Karpas-422 (cell line): ENCODE results near the gene GRB10. TPM values are rescaled to one million over a fixed set of nuclear protein-coding genes. Genes with fewer than 3 reads are reported as not detected.

ENCODE experiments used
- DNase-seq: peaks from one replicate; pipeline ENCODE4 v3.0.0-alpha.2; 2015
- H2AFZ ChIP-seq: fragments of 200-600 bp; sonication (generic); 2 replicates; pipeline ENCODE4 v1.6.1; 2014; ENCODE audit warnings: antibody characterized with exemption, low read length, mixed read lengths
- H3K27ac ChIP-seq: fragments of 200-600 bp; sonication (generic); 2 replicates; pipeline ENCODE4 v1.5.1; 2014; ENCODE audit warnings: mild to moderate bottlenecking, low read length, moderate library complexity
- H3K27me3 ChIP-seq: fragments of 200-600 bp; sonication (generic); 2 replicates; pipeline ENCODE4 v1.6.1; 2014; ENCODE audit warnings: low read length, mixed read lengths
- H3K36me3 ChIP-seq: fragments of 200-600 bp; sonication (generic); 2 replicates; pipeline ENCODE4 v1.6.1; 2014; ENCODE audit warnings: low read length, mixed read lengths; ENCODE audit not compliant: insufficient read depth
- H3K4me1 ChIP-seq: fragments of 200-600 bp; sonication (generic); 2 replicates; pipeline ENCODE4 v1.6.1; 2014; ENCODE audit warnings: mild to moderate bottlenecking, low read length, mixed read lengths
- H3K4me2 ChIP-seq: fragments of 200-600 bp; sonication (generic); 2 replicates; pipeline ENCODE4 v1.6.1; 2014; ENCODE audit warnings: low read length, low read depth, mild to moderate bottlenecking; ENCODE audit not compliant: poor library complexity, severe bottlenecking
- H3K4me3 ChIP-seq: fragments of 200-600 bp; sonication (generic); 2 replicates; pipeline ENCODE4 v1.5.1; 2014; ENCODE audit warnings: mild to moderate bottlenecking, antibody characterized with exemption, low read length, mixed read lengths
- H3K79me2 ChIP-seq: fragments of 200-600 bp; sonication (generic); 2 replicates; pipeline ENCODE4 v1.6.1; 2014; ENCODE audit warnings: mild to moderate bottlenecking, low read length, mixed read lengths
- H3K9ac ChIP-seq: fragments of 200-600 bp; sonication (generic); 2 replicates; pipeline ENCODE4 v1.6.0; 2014; ENCODE audit warnings: low read length
- H3K9me2 ChIP-seq: fragments of 200-600 bp; sonication (generic), shearing (Covaris generic); replicated peaks from 2 replicates; pipeline ENCODE4 v1.6.0; 2014; ENCODE audit warnings: mild to moderate bottlenecking, low read length, moderate library complexity; ENCODE audit not compliant: insufficient read depth
- H3K9me3 ChIP-seq: fragments of 300-700, 200-600 bp; sonication (generic); 2 replicates; pipeline ENCODE4 v1.6.1; 2014; ENCODE audit warnings: low read length, mixed read lengths
- H4K20me1 ChIP-seq: fragments of 200-600 bp; sonication (generic); 2 replicates; pipeline ENCODE4 v1.6.1; 2014; ENCODE audit warnings: mild to moderate bottlenecking, antibody characterized with exemption, low read length, low read depth; ENCODE audit not compliant: insufficient read depth
- total RNA-seq: library from RNA; depleted of rRNA; stranded (reverse); fragments of >200 nt; shearing (Covaris generic); gene quantifications from 2 replicates; pipeline ENCODE4 v1.2.3, GENCODE V29; 2014; ENCODE audit warnings: low replicate concordance

Gene GRB10
- total RNA-seq, 1 experiment from 2014 or later: not detected

DNA sequence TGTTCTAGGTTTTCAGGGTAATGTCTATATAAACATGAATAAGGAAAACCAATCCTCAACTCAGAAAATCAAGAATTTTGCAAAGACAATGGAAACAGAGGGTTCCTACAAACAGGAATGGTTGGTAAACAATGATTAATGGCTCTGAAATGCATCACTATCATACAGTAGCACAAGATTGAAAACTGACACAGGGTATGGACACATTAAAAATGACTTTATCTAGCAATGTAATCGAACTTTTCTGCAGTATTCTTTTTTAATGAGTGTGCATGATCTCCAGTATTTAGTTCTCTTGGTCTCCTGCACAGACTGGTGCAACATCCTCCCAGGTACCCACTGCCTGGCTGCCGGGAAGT is 15.9 kb downstream of the GRB10 start:
- Histone ChIP-seq H3K9me3 (no peaks in the 10 kb centered on the region), H2AFZ (no peak overlapping the region), H3K9ac (no peak overlapping the region), H3K27me3 (no peaks in the 10 kb centered on the region), H3K9me2 (no peaks in the 10 kb centered on the region), H3K4me3 (no peak overlapping the region), H3K27ac (no peak overlapping the region), H3K79me2 (no peaks in the 10 kb centered on the region), H4K20me1 (no peaks in the 10 kb centered on the region), H3K36me3 (no peaks in the 10 kb centered on the region), H3K4me2 (no peak overlapping the region), H3K4me1 (no peaks in the 10 kb centered on the region)
- DNase-seq: no peak

DNA sequence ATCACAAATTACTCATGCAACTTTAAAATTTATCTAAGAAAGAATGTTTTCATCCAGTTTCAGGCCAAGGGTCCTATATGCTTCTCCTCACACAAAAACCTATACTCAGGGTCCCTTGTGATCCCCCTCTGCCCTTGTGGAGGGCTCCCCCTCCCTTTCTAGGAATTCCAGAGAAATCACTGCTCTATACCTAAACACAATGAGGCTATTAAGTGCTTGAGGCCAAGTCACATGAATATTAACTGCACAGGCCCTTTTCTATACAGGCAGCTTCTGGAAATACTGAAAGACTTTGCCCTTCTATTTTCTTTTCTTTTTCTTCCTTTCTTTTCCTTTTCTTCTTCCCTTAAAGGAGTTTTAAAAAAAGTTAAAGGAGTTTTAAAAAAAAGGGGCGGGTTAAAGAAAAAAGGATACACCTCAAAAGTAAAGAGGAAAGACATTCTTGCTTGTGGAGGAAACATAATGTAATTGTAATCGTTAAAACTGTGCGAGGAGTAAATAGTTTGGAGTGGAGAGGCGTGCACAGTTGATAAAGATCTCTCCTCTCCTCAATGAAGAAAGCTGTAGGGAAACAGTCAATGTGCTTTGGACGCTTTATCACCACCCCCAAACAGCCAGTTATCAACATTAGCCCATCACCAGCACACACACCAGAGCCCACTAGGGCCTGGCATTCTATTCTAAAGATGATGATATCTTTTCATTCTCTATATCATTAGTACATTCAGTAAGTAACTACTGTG is 16.4 kb downstream of the GRB10 start:
- DNase-seq: no peak
- H3K36me3 ChIP-seq: no peaks in the 10 kb centered on the region
- H3K79me2 ChIP-seq: no peaks in the 10 kb centered on the region
- no peak overlapping the region for H3K4me2 ChIP-seq
- H4K20me1 ChIP-seq: no peaks in the 10 kb centered on the region
- no peaks in the 10 kb centered on the region for H3K9me3 ChIP-seq
- no peaks in the 10 kb centered on the region for H3K9me2 ChIP-seq
- no peak overlapping the region for H2AFZ ChIP-seq
- H3K9ac ChIP-seq: no peak overlapping the region
- H3K4me3 ChIP-seq: no peak overlapping the region
- no peaks in the 10 kb centered on the region for H3K4me1 ChIP-seq
- no peak overlapping the region for H3K27ac ChIP-seq
- no peaks in the 10 kb centered on the region for H3K27me3 ChIP-seq

DNA sequence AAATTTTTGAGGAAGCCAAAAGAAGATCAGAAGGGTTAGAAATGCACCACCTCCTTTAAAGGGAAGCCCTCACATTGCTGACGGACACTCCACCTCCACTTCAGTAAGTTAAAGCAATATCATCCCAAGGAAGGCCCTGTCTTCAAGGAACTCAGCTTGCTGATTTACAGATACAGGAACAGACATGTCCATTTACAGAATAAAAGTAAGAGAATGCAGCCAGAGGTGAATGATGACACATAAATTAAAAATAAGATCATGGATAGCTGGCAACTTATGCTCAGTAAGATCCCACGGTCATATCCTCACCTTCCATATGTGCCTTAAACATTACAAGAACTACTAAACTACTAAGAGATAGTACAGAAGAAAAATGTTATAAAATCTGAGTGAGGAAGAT is 20.4 kb downstream of the GRB10 start:
- Histone ChIP-seq H3K9me2 (no peaks in the 10 kb centered on the region), H3K79me2 (no peaks in the 10 kb centered on the region), H4K20me1 (no peaks in the 10 kb centered on the region), H3K36me3 (no peaks in the 10 kb centered on the region), H3K27ac (no peak overlapping the region), H3K27me3 (0 out of 2 replicates have a peak, but pooled peaks cover 2% of the 10 kb centered on the region), H3K4me3 (no peak overlapping the region), H3K4me1 (no peaks in the 10 kb centered on the region), H3K4me2 (no peak overlapping the region), H3K9ac (no peak overlapping the region), H2AFZ (no peak overlapping the region), H3K9me3 (no peaks in the 10 kb centered on the region)
- DNase-seq: no peak

DNA sequence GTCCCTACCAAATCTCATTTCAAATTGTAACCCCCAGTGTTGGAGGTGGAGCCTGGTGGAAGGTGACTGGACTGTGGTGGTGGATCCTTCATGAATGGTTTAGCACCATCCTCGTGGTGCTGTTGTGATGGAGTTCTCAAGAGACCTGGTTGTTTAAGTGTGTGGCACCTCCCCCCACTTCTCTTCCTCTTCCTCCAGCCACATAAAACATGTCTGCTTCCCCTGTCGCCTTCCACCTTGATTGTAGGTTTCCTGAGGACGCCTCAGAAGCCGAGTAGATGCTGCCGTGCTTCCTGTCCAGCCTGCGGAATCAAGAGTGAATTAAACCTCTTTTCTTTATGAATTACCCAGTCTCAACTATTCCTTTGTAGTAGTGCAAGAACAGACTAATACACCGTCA is 21.0 kb downstream of the GRB10 start:
- no peaks in the 10 kb centered on the region for H3K79me2 ChIP-seq
- H3K4me2 ChIP-seq: no peak overlapping the region
- no peaks in the 10 kb centered on the region for H3K9me2 ChIP-seq
- H3K9ac ChIP-seq: no peak overlapping the region
- H3K36me3 ChIP-seq: no peaks in the 10 kb centered on the region
- no peaks in the 10 kb centered on the region for H3K4me1 ChIP-seq
- no peak overlapping the region for H2AFZ ChIP-seq
- H3K27ac ChIP-seq: no peak overlapping the region
- DNase-seq: no peak
- no peaks in the 10 kb centered on the region for H4K20me1 ChIP-seq
- H3K9me3 ChIP-seq: no peaks in the 10 kb centered on the region
- H3K27me3 ChIP-seq: 0 out of 2 replicates have a peak, but pooled peaks cover 2% of the 10 kb centered on the region
- H3K4me3 ChIP-seq: no peak overlapping the region

DNA sequence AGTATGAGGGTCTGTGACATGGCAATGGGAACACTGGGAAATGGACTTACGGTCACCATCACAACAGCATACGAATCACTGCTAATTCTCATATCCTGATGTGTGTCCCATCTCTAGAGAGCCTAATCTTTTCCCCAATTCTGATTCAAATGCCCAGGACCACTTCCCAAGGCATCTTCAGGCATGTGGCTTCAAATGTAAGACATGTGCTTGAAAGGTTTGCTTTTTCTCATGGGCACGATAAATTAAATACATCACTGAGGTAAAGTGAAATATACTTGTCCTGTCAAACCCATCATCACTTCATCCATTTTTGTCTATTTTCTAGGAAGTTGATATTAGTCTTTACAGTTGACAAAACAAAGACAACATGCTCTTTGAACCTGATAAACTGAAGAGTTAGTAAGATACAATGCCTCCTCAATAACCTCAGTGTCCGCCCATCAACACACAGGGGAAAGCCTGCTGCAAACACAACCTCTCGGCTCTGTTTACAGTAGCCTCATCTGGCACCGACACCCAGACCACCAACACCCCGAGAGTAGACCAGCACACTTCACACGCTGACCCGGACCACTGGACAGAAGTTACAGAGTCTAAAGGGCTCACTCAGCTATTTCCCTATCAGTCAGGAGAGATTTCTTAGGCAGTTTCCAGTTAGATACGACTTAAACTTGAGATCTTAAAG is 24.8 kb downstream of the GRB10 start:
- no peak for DNase-seq
- H3K9me2 ChIP-seq: no peaks in the 10 kb centered on the region
- 0 out of 2 replicates have a peak, but pooled peaks cover 2% of the 10 kb centered on the region for H3K27me3 ChIP-seq
- no peak overlapping the region for H3K4me2 ChIP-seq
- H3K4me1 ChIP-seq: no peaks in the 10 kb centered on the region
- H3K4me3 ChIP-seq: no peak overlapping the region
- H4K20me1 ChIP-seq: no peaks in the 10 kb centered on the region
- no peak overlapping the region for H2AFZ ChIP-seq
- no peaks in the 10 kb centered on the region for H3K79me2 ChIP-seq
- H3K27ac ChIP-seq: no peak overlapping the region
- H3K36me3 ChIP-seq: no peaks in the 10 kb centered on the region
- no peak overlapping the region for H3K9ac ChIP-seq
- H3K9me3 ChIP-seq: no peaks in the 10 kb centered on the region

DNA sequence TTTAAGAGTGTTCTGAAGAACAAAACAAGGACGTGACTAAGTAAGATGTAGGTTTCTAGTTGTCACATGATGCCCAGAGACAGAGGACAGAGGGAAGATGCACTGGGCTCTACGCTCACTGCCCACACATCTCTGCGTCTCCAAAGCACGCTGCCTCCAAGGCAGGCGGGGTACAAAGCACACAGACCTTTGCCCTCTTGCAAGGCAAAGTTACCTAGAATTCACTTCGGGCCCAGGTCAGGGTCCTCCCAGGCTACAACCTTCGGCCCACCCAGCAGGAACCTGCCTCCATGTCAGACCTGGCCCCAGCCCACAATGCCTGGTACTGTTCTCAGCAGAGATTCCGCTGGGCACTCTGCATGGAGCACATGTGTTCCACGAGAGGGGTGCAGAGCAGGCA is 26.5 kb downstream of the GRB10 start:
- Histone ChIP-seq H3K27ac (no peak overlapping the region), H3K79me2 (no peaks in the 10 kb centered on the region), H3K4me1 (no peaks in the 10 kb centered on the region), H4K20me1 (no peaks in the 10 kb centered on the region), H3K4me2 (no peak overlapping the region), H3K27me3 (0 out of 2 replicates have a peak, but pooled peaks cover 2% of the 10 kb centered on the region), H3K36me3 (no peaks in the 10 kb centered on the region), H3K9me3 (no peaks in the 10 kb centered on the region), H3K4me3 (no peak overlapping the region), H3K9me2 (no peaks in the 10 kb centered on the region), H3K9ac (no peak overlapping the region), H2AFZ (no peak overlapping the region)
- no peak for DNase-seq

DNA sequence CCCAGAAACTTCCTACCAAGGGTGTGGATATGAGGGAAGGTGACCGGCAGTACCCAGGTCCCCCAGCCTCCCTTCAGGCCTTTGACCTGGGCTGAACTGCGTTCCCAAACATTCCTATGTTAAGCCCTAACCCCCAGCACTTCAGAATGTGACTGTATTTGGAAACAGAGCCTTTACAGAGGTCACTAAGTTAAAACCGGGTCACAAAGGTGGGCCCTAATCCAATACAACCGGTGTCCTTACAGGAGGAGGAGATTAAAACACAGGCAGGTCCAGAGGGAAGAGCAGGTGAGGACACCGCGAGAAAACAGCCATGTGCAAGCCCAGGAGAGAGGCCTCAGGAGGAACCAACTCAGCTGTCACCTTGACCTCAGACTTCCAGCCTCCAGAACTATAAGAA is 28.0 kb downstream of the GRB10 start:
- H3K4me3 ChIP-seq: no peak overlapping the region
- no peak overlapping the region for H3K27ac ChIP-seq
- H3K9ac ChIP-seq: no peak overlapping the region
- no peaks in the 10 kb centered on the region for H3K9me3 ChIP-seq
- DNase-seq: no peak
- no peaks in the 10 kb centered on the region for H3K79me2 ChIP-seq
- no peaks in the 10 kb centered on the region for H3K36me3 ChIP-seq
- H3K9me2 ChIP-seq: no peaks in the 10 kb centered on the region
- H2AFZ ChIP-seq: no peak overlapping the region
- H3K4me2 ChIP-seq: no peak overlapping the region
- H4K20me1 ChIP-seq: no peaks in the 10 kb centered on the region
- H3K4me1 ChIP-seq: no peaks in the 10 kb centered on the region
- 0 out of 2 replicates have a peak, but pooled peaks cover 2% of the 10 kb centered on the region for H3K27me3 ChIP-seq

DNA sequence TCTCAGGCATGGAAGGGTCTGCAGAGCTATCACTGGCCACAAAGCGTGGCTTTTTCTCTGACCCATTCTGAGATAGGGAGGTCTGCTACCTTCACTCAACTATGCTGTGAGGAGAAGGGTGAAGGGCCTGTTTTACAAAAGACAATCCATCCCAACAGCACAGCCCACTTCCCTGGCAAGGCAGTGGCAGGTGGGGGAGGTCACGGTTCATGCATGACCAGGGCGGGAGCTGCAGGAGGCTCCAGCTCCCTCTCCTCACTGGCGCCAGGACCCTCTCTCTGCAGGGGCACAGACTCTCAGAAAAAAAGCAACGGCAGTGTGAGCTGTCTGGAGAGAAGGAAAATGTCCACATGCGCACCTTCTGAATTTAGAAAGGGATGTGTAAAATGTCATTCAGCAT is 28.5 kb downstream of the GRB10 start:
- H3K4me2 ChIP-seq: no peak overlapping the region
- no peak overlapping the region for H3K9ac ChIP-seq
- 0 out of 2 replicates have a peak, but pooled peaks cover 2% of the 10 kb centered on the region for H3K27me3 ChIP-seq
- H3K9me3 ChIP-seq: no peaks in the 10 kb centered on the region
- H2AFZ ChIP-seq: no peak overlapping the region
- no peaks in the 10 kb centered on the region for H3K4me1 ChIP-seq
- no peaks in the 10 kb centered on the region for H3K9me2 ChIP-seq
- no peaks in the 10 kb centered on the region for H3K79me2 ChIP-seq
- H4K20me1 ChIP-seq: no peaks in the 10 kb centered on the region
- H3K27ac ChIP-seq: no peak overlapping the region
- H3K4me3 ChIP-seq: no peak overlapping the region
- no peaks in the 10 kb centered on the region for H3K36me3 ChIP-seq
- no peak for DNase-seq
